ENCODE results near the gene LRRC36. TPM values are rescaled to one million over a fixed set of nuclear protein-coding genes. Genes with fewer than 3 reads are reported as not detected.

Gene LRRC36
- total and polyA plus RNA-seq, 9 of the 15 experiments (the other 6 are each of a cell fraction or from before 2014, with no cell fraction given) = 0.09 to 0.40 (median 0.17) TPM; not detected in 1

DNA sequence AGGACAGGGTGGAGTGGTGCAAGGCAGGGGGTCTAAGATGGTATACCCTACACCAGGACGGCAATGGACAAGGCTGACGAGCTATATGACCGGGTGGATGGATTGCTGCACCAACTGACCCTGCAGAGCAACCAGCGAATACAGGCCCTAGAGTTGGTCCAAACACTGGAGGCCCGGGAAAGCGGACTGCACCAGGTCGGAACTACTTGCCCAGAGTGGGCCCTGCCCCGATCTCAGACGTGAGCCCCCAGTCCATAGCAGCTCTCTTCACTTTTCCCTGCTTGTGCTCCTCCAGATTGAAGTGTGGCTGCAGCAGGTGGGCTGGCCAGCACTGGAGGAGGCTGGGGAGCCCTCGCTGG is 44.2 kb upstream of the LRRC36 start:
- WGBS (ENCODE audit: insufficient coverage, low coverage, missing lambda C conversion rate) = 91% methylated on average over 10 of the region's 10 CpGs
- TF ChIP-seq ZNF3 (CRISPR knock-in tag; IDR thresholded peaks at IDR 0.05) (no peak), EZH2 (IDR thresholded peaks at IDR 0.05; ENCODE audit: borderline replicate concordance, low read depth, low read length) (no peak), MBD2 (IDR thresholded peaks at IDR 0.05; ENCODE audit: borderline replicate concordance, low read depth) (no peak), TGIF2 (CRISPR knock-in tag; IDR thresholded peaks at IDR 0.05) (no peak)
- Histone ChIP-seq H3K4me1 (replicated peaks in 1 of 2; ENCODE audit: control insufficient read depth in 2 of 2, insufficient read depth in 2 of 2, low read length in 2 of 2) (peaks cover 18 to 50% of the 10 kb centered on the region in 2 experiments), H2AFZ (ENCODE audit: low read depth, low read length) (no peak overlapping the region), H3K27ac (ENCODE audit: extremely low read depth, low read depth, low read length) (no peak overlapping the region), H3K4me2 (ENCODE audit: insufficient read depth, low read length) (no peak overlapping the region), H3K36me3 (ENCODE audit: control insufficient read depth, insufficient read depth, low read length) (peaks cover 31% of the 10 kb centered on the region; the same call in 2 of the 3 replicates), H3K9me1 (ENCODE audit: control insufficient read depth, insufficient read depth, low read length) (peaks cover 3% of the 10 kb centered on the region), H3K79me2 (ENCODE audit: control insufficient read depth, insufficient read depth, low read length) (peaks cover 27% of the 10 kb centered on the region), H4K20me1 (replicated peaks; ENCODE audit: control insufficient read depth, insufficient read depth, low read length) (no peaks in the 10 kb centered on the region), H3K9me3 (replicated peaks; ENCODE audit: control insufficient read depth, insufficient read depth, low read depth, low read length) (no peaks in the 10 kb centered on the region), H3K4me3 (no peak overlapping the region), H3K9ac (ENCODE audit: insufficient read depth in 1 of 2, low read depth in 2 of 2, low read length in 2 of 2) (peak overlapping the region in 1 of 2 experiments; percentile 53; a peak in 1 of 4 replicates), H3K27me3 (ENCODE audit: control insufficient read depth in 2 of 2, insufficient read depth in 2 of 2, low read length in 2 of 2) (no peaks in the 10 kb centered on the region)
- DNase-seq (ENCODE audit: extremely low read depth in 1 of 4, low spot score in 3 of 4) (no peak), ATAC-seq (no peak), FAIRE-seq (no peak)
- no TSS peak for BruUV-seq (replicated peaks)
- ChIA-PET POLR2A (interaction anchor here (1.0 to 1.2 kb wide), 4 partner anchors 12 to 74 kb away, joined by 3 to 5 read pairs (median 4); no protein-coding TSS in a partner anchor), CTCF (ENCODE audit: low intra/inter-chr PET ratio) (interaction anchor here (0.6 kb wide), 1 partner anchor 58 kb away, joined by 3 read pairs; no protein-coding TSS in a partner anchor)
- intact Hi-C loops (cut with micrococcal nuclease) (no loop called here), in situ Hi-C loops (cut with MboI) (no loop called here)

DNA sequence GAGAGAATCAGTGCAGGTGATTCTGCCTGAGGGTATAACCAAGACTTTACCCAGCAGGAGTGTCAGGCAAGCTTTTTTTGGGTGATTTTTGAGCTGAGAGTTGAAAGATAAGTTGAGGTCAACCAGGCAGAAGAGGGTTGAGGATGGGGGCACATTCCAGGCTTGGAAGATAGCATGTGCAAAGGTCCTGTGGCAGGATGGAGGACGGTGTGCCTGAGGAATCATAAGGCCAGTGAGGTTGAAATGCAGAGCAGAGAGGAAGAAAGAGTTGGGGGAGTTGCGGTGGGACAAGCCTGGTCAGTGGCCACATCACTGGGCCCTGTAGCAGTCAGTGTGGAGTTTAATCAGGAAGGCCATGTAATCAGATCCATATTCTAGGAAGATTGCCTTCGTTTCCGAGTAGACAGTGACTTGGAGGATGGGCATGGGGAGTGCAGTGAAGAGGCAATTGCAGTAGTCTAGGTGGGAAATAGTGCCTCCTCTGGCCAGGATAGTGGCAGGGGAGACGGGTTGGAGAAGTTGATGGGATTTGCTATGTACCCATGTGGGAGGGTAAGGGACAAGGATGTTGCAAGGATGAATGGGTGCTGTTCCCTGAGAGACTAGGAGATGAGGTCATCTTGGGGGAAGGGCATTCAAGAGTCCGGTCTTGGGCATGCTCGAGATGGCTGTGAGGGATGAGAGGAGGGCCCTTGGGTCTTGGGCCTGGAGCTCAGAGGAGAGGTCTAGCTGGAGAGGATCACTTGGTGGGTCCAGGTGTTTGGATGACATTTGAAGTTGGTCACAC is 43.4 kb upstream of the LRRC36 start:
- no peak overlapping the region for H2AFZ ChIP-seq (ENCODE audit: low read depth, low read length)
- ATAC-seq (no peak), FAIRE-seq (no peak), DNase-seq (ENCODE audit: extremely low read depth in 1 of 4, low spot score in 3 of 4) (no peak)
- 64% methylated on average over 7 of the region's 7 CpGs for WGBS (ENCODE audit: insufficient coverage, low coverage, missing lambda C conversion rate)
- in situ Hi-C loops (cut with MboI) = no loop called here
- no peaks in the 10 kb centered on the region for H3K9me3 ChIP-seq (replicated peaks; ENCODE audit: control insufficient read depth, insufficient read depth, low read depth, low read length)
- 0 out of 4 replicates have a peak overlapping the region, but pooled peaks of 1 of the 2 experiments have one; percentile 3 for H3K9ac ChIP-seq (ENCODE audit: insufficient read depth in 1 of 2, low read depth in 2 of 2, low read length in 2 of 2)
- peaks cover 19% of the 10 kb centered on the region for H3K79me2 ChIP-seq (ENCODE audit: control insufficient read depth, insufficient read depth, low read length)
- H3K36me3 ChIP-seq (ENCODE audit: control insufficient read depth, insufficient read depth, low read length) = peaks cover 26% of the 10 kb centered on the region; the same call in 2 of the 3 replicates
- H3K27ac ChIP-seq (ENCODE audit: extremely low read depth, low read depth, low read length) = no peak overlapping the region
- no peak overlapping the region for H3K4me3 ChIP-seq
- POLR2A ChIA-PET = interaction anchor here (0.8 to 1.9 kb wide), 3 partner anchors 11 to 500 kb away, joined by 3 to 10 read pairs (median 3); no protein-coding TSS in a partner anchor
- CTCF ChIA-PET (ENCODE audit: low intra/inter-chr PET ratio) = no interaction called here
- BruUV-seq (replicated peaks) = no TSS peak
- no peak overlapping the region for H3K4me2 ChIP-seq (ENCODE audit: insufficient read depth, low read length)
- H3K9me1 ChIP-seq (ENCODE audit: control insufficient read depth, insufficient read depth, low read length) = peaks cover 3% of the 10 kb centered on the region
- H3K4me1 ChIP-seq (replicated peaks in 1 of 2; ENCODE audit: control insufficient read depth in 2 of 2, insufficient read depth in 2 of 2, low read length in 2 of 2) = peaks cover 9 to 42% of the 10 kb centered on the region in 2 experiments; a peak in 3 of 5 replicates
- no peaks in the 10 kb centered on the region for H3K27me3 ChIP-seq (ENCODE audit: control insufficient read depth in 2 of 2, insufficient read depth in 2 of 2, low read length in 2 of 2)
- no peaks in the 10 kb centered on the region for H4K20me1 ChIP-seq (replicated peaks; ENCODE audit: control insufficient read depth, insufficient read depth, low read length)
- intact Hi-C loops (cut with micrococcal nuclease) = no loop called here
- TF ChIP-seq NRF1 (conservative IDR thresholded peaks at IDR 0.05 in 1 of 2, IDR thresholded peaks at IDR 0.05 in 1 of 2) (peak in 1 of 2 experiments; percentile 15; a peak in 1 of 4 replicates), BCOR (IDR thresholded peaks at IDR 0.05) (peak; percentile 26; the same call in 1 of the 2 replicates), SMARCA5 (IDR thresholded peaks at IDR 0.05) (peak; percentile 40; the same call in 1 of the 2 replicates), KDM1A (IDR thresholded peaks at IDR 0.05) (peak; percentile 35 to 45; a peak in 1 of 4 replicates), SPI1 (IDR thresholded peaks at IDR 0.05; ENCODE audit: borderline replicate concordance, low read depth, low read length) (no peak)
- TF ChIP-seq, protein P1, sequence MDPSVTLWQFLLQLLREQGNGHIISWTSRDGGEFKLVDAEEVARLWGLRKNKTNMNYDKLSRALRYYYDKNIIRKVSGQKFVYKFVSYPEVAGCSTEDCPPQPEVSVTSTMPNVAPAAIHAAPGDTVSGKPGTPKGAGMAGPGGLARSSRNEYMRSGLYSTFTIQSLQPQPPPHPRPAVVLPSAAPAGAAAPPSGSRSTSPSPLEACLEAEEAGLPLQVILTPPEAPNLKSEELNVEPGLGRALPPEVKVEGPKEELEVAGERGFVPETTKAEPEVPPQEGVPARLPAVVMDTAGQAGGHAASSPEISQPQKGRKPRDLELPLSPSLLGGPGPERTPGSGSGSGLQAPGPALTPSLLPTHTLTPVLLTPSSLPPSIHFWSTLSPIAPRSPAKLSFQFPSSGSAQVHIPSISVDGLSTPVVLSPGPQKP (CRISPR knock-in tag; IDR thresholded peaks at IDR 0.05) = no peak
- TF ChIP-seq, protein P2, sequence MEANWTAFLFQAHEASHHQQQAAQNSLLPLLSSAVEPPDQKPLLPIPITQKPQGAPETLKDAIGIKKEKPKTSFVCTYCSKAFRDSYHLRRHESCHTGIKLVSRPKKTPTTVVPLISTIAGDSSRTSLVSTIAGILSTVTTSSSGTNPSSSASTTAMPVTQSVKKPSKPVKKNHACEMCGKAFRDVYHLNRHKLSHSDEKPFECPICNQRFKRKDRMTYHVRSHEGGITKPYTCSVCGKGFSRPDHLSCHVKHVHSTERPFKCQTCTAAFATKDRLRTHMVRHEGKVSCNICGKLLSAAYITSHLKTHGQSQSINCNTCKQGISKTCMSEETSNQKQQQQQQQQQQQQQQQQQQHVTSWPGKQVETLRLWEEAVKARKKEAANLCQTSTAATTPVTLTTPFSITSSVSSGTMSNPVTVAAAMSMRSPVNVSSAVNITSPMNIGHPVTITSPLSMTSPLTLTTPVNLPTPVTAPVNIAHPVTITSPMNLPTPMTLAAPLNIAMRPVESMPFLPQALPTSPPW (CRISPR knock-in tag; IDR thresholded peaks at IDR 0.05) = no peak

Measured in K562 (cell line).